ENCODE measurements around the gene EDN2. TPM values are rescaled to one million over a fixed set of nuclear protein-coding genes. Genes with fewer than 3 reads are reported as not detected.

Gene EDN2
- total RNA-seq, 4 donors from 2014 or later = 0.40 to 1.2 TPM; not detected in 2

DNA sequence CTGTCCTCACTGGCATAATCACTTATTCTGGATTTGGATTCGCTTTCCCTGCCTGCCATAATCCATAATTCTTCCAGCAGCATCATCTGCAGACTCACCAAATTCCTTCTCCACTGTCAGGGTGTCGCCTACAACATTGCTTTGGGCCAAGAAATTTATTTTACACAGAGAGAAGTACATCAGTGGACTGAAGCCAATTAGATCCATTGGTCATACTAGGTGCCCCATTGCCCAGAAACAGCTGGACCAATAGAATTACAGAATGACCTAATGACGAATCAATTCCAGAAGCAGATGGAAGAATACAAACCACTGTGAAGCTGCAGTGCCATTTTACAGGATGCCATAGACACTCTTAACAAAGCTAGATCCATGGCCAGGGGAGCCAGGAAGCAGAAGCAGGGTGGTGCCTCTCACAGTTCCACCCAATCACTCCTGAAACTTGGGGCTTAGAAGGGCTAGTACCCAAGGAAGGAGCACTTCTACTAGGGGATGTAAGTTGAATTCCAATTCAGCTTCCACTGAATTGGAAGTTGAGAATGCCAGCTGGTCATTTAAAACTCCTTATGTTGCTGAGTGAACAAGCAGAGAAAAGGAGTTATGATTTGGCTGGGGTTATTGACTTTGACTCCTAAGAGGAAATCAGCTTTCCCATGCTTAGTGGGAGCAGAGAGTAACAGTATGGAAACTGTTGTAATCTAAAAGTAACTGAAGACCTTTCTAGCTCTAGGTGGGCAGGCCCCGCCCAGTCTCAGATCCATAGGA lies 44.0 kb downstream of the EDN2 start:
- no peaks in the 10 kb centered on the region for H3K36me3 ChIP-seq
- H3K27me3 ChIP-seq = peaks cover 0 to 5% (median 0%) of the 10 kb centered on the region in 4 donors
- no peak for TF ChIP-seq POLR2A (IDR thresholded peaks at IDR 0.05; ENCODE audit: low read depth)
- no peak for TF ChIP-seq EP300 (IDR thresholded peaks at IDR 0.05)
- peaks cover 0 to 12% (median 11%) of the 10 kb centered on the region in 4 donors for H3K9me3 ChIP-seq
- H3K27ac ChIP-seq (replicated peaks in 1 of 4) = no peak overlapping the region
- no peaks in the 10 kb centered on the region for H3K4me1 ChIP-seq
- WGBS = 93% methylated on average over 4 of the region's 4 CpGs
- no peak for DNase-seq (ENCODE audit: extremely low spot score)
- H3K4me3 ChIP-seq = no peak overlapping the region
- intact Hi-C loops (cut with DNase I) = no loop called here

- intact Hi-C loops (cut with DNase I) = no loop called here
- TF ChIP-seq POLR2AphosphoS5 (IDR thresholded peaks at IDR 0.05) (no peak), EP300 (IDR thresholded peaks at IDR 0.05) (no peak), POLR2A (IDR thresholded peaks at IDR 0.05; ENCODE audit: low read depth) (no peak)
- TF ChIP-seq, protein P1, sequence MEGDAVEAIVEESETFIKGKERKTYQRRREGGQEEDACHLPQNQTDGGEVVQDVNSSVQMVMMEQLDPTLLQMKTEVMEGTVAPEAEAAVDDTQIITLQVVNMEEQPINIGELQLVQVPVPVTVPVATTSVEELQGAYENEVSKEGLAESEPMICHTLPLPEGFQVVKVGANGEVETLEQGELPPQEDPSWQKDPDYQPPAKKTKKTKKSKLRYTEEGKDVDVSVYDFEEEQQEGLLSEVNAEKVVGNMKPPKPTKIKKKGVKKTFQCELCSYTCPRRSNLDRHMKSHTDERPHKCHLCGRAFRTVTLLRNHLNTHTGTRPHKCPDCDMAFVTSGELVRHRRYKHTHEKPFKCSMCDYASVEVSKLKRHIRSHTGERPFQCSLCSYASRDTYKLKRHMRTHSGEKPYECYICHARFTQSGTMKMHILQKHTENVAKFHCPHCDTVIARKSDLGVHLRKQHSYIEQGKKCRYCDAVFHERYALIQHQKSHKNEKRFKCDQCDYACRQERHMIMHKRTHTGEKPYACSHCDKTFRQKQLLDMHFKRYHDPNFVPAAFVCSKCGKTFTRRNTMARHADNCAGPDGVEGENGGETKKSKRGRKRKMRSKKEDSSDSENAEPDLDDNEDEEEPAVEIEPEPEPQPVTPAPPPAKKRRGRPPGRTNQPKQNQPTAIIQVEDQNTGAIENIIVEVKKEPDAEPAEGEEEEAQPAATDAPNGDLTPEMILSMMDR (IDR thresholded peaks at IDR 0.05) = no peak
- Histone ChIP-seq H3K27me3 (peaks cover 0 to 5% (median 0%) of the 10 kb centered on the region in 4 donors), H3K4me3 (no peak overlapping the region), H3K4me1 (no peaks in the 10 kb centered on the region), H3K36me3 (no peaks in the 10 kb centered on the region), H3K9me3 (peaks cover 0 to 3% (median 2%) of the 10 kb centered on the region in 4 donors), H3K27ac (replicated peaks in 1 of 4) (no peak overlapping the region)
- DNase-seq (ENCODE audit: extremely low spot score) = no peak
- 80% methylated on average over 6 of the region's 6 CpGs for WGBS
These were observed 45.2 kb downstream of the EDN2 start for GRCh38 chr1:41439234-41439633.

- no peak for TF ChIP-seq POLR2AphosphoS5 (IDR thresholded peaks at IDR 0.05)
- DNase-seq (ENCODE audit: extremely low spot score) = no peak
- Histone ChIP-seq H3K9me3 (no peaks in the 10 kb centered on the region), H3K4me3 (no peak overlapping the region), H3K36me3 (no peaks in the 10 kb centered on the region), H3K4me1 (peaks cover 0 to under 1% (median 0%) of the 10 kb centered on the region in 4 donors), H3K27ac (replicated peaks in 1 of 4) (no peak overlapping the region), H3K27me3 (peaks cover 0 to 5% (median 0%) of the 10 kb centered on the region in 4 donors)
- intact Hi-C loops (cut with DNase I) = no loop called here
- 100% methylated on average over 1 of the region's 1 CpG for WGBS
These were observed 45.8 kb downstream of the EDN2 start for GRCh38 chr1:41438711-41439110.

DNA sequence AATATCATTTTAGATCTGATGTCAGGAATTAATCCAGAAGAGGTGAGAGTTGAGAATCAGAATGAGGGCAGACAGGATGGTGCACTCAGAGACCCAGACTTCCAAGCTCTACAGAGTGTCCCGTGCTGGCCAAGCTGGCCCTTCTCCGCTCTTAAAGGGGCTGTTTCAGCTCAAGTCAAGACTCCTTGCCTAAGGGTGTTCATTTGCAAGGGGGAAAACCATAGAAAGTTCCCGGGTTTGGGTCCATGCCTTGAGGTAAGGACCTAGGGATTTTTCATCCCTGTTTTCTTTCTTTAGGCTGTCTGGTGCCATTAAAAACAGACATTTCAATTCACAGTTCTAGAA lies 47.5 kb downstream of the EDN2 start:
- Histone ChIP-seq H3K9me3 (no peaks in the 10 kb centered on the region), H3K27me3 (peaks cover 0 to 5% (median 0%) of the 10 kb centered on the region in 4 donors), H3K27ac (replicated peaks in 1 of 4) (no peak overlapping the region), H3K4me3 (no peak overlapping the region), H3K36me3 (no peaks in the 10 kb centered on the region), H3K4me1 (peaks cover 17 to 18% (median 17%) of the 10 kb centered on the region in 4 donors)
- TF ChIP-seq, protein P1 (IDR thresholded peaks at IDR 0.05) = no peak
- no peak for TF ChIP-seq POLR2A (IDR thresholded peaks at IDR 0.05; ENCODE audit: low read depth)
- TF ChIP-seq EP300 (IDR thresholded peaks at IDR 0.05) = no peak
- no peak for TF ChIP-seq POLR2AphosphoS5 (IDR thresholded peaks at IDR 0.05)
- 77% methylated on average over 3 of the region's 3 CpGs for WGBS
- no peak for DNase-seq (ENCODE audit: extremely low spot score)
- intact Hi-C loops (cut with DNase I) = no loop called here

GRCh38 chr1:41436281-41437010 lies 48.0 kb downstream of the EDN2 start:
- no peak for DNase-seq (ENCODE audit: extremely low spot score)
- H3K9me3 ChIP-seq = no peaks in the 10 kb centered on the region
- H3K27ac ChIP-seq (replicated peaks in 1 of 4) = no peak overlapping the region
- 96% methylated on average over 5 of the region's 5 CpGs for WGBS
- intact Hi-C loops (cut with DNase I) = no loop called here
- peaks cover 0 to 5% (median 0%) of the 10 kb centered on the region in 4 donors for H3K27me3 ChIP-seq
- no peak overlapping the region for H3K4me3 ChIP-seq
- H3K36me3 ChIP-seq = no peaks in the 10 kb centered on the region
- H3K4me1 ChIP-seq = peaks cover 22 to 23% (median 22%) of the 10 kb centered on the region in 4 donors
- TF ChIP-seq, protein P1 (IDR thresholded peaks at IDR 0.05) = no peak
- TF ChIP-seq EP300 (IDR thresholded peaks at IDR 0.05) (no peak), POLR2A (IDR thresholded peaks at IDR 0.05; ENCODE audit: low read depth) (no peak), POLR2AphosphoS5 (IDR thresholded peaks at IDR 0.05) (no peak)
